Endothelial cell of umbilical vein (primary cell): ENCODE data around the gene RGR.

ENCODE experiments used
- EZH2 ChIP-seq: IDR thresholded peaks from 2 replicates; pipeline ENCODE4 v1.6.1; 2012; ENCODE audit warnings: borderline replicate concordance, low read depth, mild to moderate bottlenecking, moderate library complexity, low read length, inconsistent platforms; ENCODE audit not compliant: severe bottlenecking
- POLR2A ChIP-seq: IDR thresholded peaks from 2 replicates; pipeline ENCODE4 v1.6.1; 2012; ENCODE audit warnings: low read depth, mild to moderate bottlenecking, control low read depth, low read length
- POLR2AphosphoS5 ChIP-seq: IDR thresholded peaks from 2 replicates; pipeline ENCODE4 v1.6.1; 2012; ENCODE audit warnings: low read depth, mild to moderate bottlenecking, control low read depth, low read length, moderate library complexity; ENCODE audit not compliant: insufficient read depth
- TF ChIP-seq, protein P1 (sequence below), 2 donors: IDR thresholded peaks; 1 replicate in 1 of 2; 2 replicates in 1 of 2; pipeline ENCODE4 v1.5.1; 2011; ENCODE audit warnings: low read length in 2 of 2, mild to moderate bottlenecking in 2 of 2, moderate library complexity in 2 of 2, control low read depth in 1 of 2, inconsistent platforms in 1 of 2, low read depth in 1 of 2; ENCODE audit not compliant: insufficient read depth in 1 of 2; ENCODE audit errors: extremely low read depth in 1 of 2

DNA sequence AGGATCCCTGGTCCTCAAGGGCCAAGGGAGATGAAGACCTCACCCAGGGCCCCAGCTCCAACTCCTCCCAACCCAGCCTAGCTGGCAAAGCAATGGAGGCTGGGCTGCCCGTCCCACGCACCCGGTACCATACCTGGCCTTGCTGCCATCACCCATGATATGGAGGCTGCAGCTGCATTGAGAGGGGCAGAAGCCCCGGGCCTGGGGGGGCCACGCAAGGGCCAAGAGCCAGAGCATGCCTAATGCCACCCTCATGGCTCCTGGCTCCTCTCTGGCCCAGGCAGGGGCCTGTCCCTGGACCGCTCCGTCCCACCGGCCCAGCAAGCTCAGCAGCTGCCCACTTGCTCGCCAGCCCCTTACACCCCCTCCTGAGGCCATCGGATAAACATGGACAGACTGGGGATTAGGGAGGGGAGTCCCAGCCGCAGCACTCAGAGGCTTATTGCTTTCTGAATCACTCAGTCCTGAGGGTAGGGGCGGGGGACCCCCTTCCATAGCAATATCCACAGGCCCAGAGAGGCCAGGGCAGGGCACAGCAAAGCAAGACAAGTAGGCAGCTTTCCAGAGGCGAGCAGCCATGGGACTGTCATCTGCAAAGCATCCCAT lies 3.6 kb upstream of the RGR start, which contains the start of gene LRIT1:
- TF ChIP-seq, protein P1, sequence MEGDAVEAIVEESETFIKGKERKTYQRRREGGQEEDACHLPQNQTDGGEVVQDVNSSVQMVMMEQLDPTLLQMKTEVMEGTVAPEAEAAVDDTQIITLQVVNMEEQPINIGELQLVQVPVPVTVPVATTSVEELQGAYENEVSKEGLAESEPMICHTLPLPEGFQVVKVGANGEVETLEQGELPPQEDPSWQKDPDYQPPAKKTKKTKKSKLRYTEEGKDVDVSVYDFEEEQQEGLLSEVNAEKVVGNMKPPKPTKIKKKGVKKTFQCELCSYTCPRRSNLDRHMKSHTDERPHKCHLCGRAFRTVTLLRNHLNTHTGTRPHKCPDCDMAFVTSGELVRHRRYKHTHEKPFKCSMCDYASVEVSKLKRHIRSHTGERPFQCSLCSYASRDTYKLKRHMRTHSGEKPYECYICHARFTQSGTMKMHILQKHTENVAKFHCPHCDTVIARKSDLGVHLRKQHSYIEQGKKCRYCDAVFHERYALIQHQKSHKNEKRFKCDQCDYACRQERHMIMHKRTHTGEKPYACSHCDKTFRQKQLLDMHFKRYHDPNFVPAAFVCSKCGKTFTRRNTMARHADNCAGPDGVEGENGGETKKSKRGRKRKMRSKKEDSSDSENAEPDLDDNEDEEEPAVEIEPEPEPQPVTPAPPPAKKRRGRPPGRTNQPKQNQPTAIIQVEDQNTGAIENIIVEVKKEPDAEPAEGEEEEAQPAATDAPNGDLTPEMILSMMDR (IDR thresholded peaks at IDR 0.05; ENCODE audit: extremely low read depth in 1 of 2, insufficient read depth in 1 of 2, low read depth in 1 of 2, low read length in 2 of 2): no peak
- TF ChIP-seq EZH2 (no peak), POLR2A (no peak), POLR2AphosphoS5 (no peak)
